ENCODE data around the gene PDE11A. TPM values are rescaled to one million over a fixed set of nuclear protein-coding genes. Genes with fewer than 3 reads are reported as not detected.

Gene PDE11A
- total RNA-seq, 1 experiment from 2014 or later: 0.61 TPM

- POLR2A ChIA-PET: no interaction called here
- H3K79me2 ChIP-seq (ENCODE audit: insufficient read depth, low read length): no peaks in the 10 kb centered on the region
- H3K4me1 ChIP-seq (ENCODE audit: control insufficient read depth in 1 of 2, insufficient read depth in 2 of 2, low read length in 2 of 2): no peaks in the 10 kb centered on the region
- no peaks in the 10 kb centered on the region for H3K36me3 ChIP-seq (ENCODE audit: control insufficient read depth in 1 of 2, insufficient read depth in 2 of 2, low read length in 2 of 2)
- intact Hi-C loops (cut with micrococcal nuclease): no loop called here
- CTCF ChIA-PET: no interaction called here
- DNase-seq (ENCODE audit: low read depth, low spot score): no peak
- no peak overlapping the region for H3K9ac ChIP-seq (ENCODE audit: low read length)
- no peaks in the 10 kb centered on the region for H4K20me1 ChIP-seq (ENCODE audit: insufficient read depth)
- no peak overlapping the region for H2AFZ ChIP-seq (ENCODE audit: low read depth, low read length, poor library complexity, severe bottlenecking)
- no TSS peak for BruUV-seq (replicated peaks)
- no peaks in the 10 kb centered on the region for H3K9me2 ChIP-seq (ENCODE audit: insufficient read depth)
- no peaks in the 10 kb centered on the region for H3K27me3 ChIP-seq (ENCODE audit: insufficient read depth, low read length)
- no peak for ATAC-seq
- H3K4me2 ChIP-seq (ENCODE audit: low read length): no peak overlapping the region
- no peak overlapping the region for H3K4me3 ChIP-seq (replicated peaks in 1 of 2; ENCODE audit: low read depth in 1 of 2, low read length in 2 of 2)
- TF ChIP-seq MAX (IDR thresholded peaks at IDR 0.05) (no peak), CTCF (IDR thresholded peaks at IDR 0.05 in 2 of 3, conservative IDR thresholded peaks at IDR 0.05 in 1 of 3; ENCODE audit: borderline replicate concordance in 1 of 3, insufficient read depth in 1 of 3, low read depth in 2 of 3, low read length in 2 of 3) (no peak), REST (IDR thresholded peaks at IDR 0.05; ENCODE audit: low read depth) (no peak), ZNF274 (IDR thresholded peaks at IDR 0.05; ENCODE audit: low read depth, low read length) (no peak), POLR2AphosphoS5 (IDR thresholded peaks at IDR 0.05; ENCODE audit: low read depth, low read length) (no peak), EGR1 (IDR thresholded peaks at IDR 0.05; ENCODE audit: low read depth) (no peak), ZBTB33 (IDR thresholded peaks at IDR 0.05; ENCODE audit: extremely low read depth, insufficient replicate concordance, low read length) (no peak), JUND (IDR thresholded peaks at IDR 0.05) (no peak), ATF3 (IDR thresholded peaks at IDR 0.05) (no peak), SP1 (IDR thresholded peaks at IDR 0.05; ENCODE audit: low read depth) (no peak), ZFX (IDR thresholded peaks at IDR 0.05) (no peak), YY1 (IDR thresholded peaks at IDR 0.05; ENCODE audit: extremely low read depth, insufficient replicate concordance, low read depth, low read length) (no peak), RAD21 (IDR thresholded peaks at IDR 0.05; ENCODE audit: low read depth) (no peak), SRF (IDR thresholded peaks at IDR 0.05; ENCODE audit: low read depth) (no peak), SIN3A (IDR thresholded peaks at IDR 0.05; ENCODE audit: low read depth) (no peak)
- H3K27ac ChIP-seq (ENCODE audit: low read depth, low read length): no peak overlapping the region
- RAD21 ChIA-PET (ENCODE audit: low non-redundant PET in 1 of 2, low total read pairs in 2 of 2, uncharacterized antibody in 2 of 2, unreplicated experiment in 2 of 2): no interaction called here
- no peaks in the 10 kb centered on the region for H3K9me3 ChIP-seq (ENCODE audit: control insufficient read depth in 1 of 2, insufficient read depth in 1 of 2, low read depth in 1 of 2, low read length in 2 of 2)
These were observed 433.2 kb downstream of the PDE11A start for GRCh38 chr2:177639262-177639914.
